ENCODE data around the gene UQCC5.

UQCC5 gene

DNA sequence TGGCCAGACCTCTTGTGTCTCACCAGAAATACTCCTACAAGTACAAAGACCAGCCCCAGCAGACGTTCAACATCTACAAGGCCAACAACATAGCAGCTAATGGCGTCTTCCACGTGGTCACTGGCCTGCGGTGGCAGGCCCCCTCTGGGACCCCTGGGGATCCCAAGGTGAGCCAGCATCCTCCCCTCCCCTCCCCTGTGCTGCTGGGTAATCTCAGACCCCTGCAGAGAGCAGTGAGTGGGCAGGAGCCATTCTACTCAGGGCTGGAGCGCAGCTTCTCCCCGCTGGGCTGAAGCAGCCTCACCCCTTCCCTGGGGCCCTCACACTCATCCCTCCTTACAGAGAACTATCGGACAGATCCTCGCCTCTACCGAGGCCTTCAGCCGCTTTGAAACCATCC is 31.4 kb upstream of the UQCC5 start:
- DNase-seq (ENCODE audit: low read depth) = no peak

DNA sequence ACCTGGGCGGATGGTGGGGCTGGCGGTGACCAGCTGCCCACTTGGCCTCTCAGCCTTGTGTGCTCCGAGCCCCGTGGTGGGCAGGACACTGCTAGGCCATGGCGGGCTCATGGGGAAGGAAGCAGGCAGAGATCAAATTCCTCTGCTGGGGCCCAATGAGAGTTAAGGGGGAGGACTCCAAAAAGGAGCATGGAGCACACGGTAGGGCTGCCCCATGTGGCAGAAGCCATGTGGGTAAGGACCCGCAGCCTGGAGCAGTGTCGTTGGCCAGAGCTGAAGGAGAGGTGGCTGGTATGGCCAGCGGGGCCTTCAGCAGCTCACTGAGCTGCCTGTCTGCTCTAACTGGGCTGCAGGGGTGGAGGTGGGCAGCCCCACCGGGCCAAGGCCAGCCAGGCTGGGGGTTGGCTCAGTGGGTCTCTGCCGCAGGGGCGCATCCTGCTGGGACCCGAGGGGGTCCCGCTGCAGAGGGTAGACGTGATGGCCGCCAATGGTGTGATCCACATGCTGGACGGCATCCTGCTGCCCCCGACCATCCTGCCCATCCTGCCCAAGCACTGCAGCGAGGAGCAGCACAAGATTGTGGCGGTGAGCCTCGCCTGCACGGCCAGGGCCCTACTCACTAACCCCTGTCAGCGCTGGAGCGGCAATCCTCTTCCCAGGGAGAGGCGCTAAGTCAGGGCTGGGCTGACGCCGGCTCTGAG is 30.0 kb upstream of the UQCC5 start:
- no peak for DNase-seq (ENCODE audit: low read depth)

DNA sequence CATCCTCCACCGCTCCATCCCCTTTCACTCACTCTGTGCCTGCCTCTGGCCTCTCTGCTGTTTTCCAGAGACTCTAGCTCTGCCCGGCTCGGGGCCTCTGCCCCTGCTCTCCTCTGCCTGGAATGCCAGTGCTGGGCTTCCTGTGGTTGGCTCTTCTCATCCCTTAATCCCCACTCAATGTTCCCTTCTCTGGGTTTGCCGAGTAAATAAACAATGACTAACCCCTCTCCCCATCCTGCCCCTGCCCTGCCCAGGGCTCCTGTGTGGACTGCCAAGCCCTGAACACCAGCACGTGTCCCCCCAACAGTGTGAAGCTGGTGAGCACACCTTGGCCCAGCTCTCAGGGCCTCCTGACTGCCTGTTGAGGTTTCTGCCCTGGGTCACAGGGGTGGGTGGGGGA is 29.0 kb upstream of the UQCC5 start:
- no peak for DNase-seq (ENCODE audit: low read depth)

DNA sequence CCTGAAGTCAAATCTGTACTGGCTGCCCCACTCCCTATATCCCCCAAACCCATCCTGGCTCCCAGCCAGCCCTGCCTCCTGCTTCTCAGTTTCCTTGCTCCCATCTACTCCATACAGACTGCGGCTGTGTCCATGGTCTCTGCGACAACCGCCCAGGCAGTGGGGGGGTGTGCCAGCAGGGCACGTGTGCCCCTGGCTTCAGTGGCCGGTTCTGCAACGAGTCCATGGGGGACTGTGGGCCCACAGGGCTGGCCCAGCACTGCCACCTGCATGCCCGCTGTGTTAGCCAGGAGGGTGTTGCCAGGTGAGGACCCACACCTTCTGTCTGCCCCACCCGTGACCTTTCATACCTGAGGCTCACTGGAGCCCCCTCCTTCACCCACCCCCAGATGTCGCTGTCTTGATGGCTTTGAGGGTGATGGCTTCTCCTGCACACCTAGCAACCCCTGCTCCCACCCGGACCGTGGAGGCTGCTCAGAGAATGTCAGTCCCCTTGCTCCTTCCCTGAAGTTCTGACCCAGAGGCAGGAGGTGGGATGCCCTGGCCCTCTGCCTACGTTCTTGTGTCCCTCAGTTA is 26.6 kb upstream of the UQCC5 start:
- DNase-seq (ENCODE audit: low read depth) = no peak

GRCh38 chr3:52511509-52511908 is 24.9 kb upstream of the UQCC5 start:
- no peak for DNase-seq (ENCODE audit: low read depth)

DNA sequence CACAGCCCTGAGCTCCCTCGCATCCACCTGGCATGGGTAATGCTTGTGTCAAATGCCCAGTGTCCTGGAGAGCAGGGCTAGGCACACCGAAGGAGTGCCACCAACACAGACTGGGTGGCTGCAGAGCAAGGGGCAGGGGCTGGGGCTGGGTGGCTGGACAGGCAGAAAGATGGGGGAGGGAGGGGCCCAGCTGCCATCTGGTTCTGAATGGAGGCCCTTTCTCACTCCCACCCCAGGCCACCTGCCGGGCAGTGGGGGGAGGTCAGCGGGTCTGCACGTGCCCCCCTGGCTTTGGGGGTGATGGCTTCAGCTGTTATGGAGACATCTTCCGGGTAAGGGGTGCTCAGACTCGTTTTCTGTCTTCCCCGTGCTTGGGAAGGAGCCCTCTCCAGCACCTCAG is 24.3 kb upstream of the UQCC5 start:
- DNase-seq (ENCODE audit: low read depth) = no peak

DNA sequence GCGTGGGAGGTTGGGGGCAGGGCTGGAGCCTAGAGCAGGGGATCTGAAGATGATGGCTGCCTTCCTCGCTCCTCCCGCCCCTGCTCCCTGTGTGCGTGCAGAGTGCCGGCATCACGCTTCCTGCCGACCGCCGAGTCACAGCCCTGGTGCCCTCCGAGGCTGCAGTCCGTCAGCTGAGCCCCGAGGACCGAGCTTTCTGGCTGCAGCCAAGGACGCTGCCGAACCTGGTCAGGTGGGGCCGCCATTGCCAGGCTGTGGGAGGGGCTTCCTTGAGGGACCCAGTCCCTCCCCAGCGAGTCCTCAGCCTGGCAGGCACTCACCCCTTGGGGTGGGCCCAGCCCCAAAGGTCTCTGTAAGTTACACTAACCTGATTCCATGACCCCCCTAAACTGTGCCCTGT is 23.7 kb upstream of the UQCC5 start:
- DNase-seq (ENCODE audit: low read depth) = no peak

- DNase-seq (ENCODE audit: low read depth) = no peak
Observed at GRCh38 chr3:52513281-52513680, 23.1 kb upstream of the UQCC5 start.

GRCh38 chr3:52514576-52514975 is 21.8 kb upstream of the UQCC5 start:
- no peak for DNase-seq (ENCODE audit: low read depth)

DNA sequence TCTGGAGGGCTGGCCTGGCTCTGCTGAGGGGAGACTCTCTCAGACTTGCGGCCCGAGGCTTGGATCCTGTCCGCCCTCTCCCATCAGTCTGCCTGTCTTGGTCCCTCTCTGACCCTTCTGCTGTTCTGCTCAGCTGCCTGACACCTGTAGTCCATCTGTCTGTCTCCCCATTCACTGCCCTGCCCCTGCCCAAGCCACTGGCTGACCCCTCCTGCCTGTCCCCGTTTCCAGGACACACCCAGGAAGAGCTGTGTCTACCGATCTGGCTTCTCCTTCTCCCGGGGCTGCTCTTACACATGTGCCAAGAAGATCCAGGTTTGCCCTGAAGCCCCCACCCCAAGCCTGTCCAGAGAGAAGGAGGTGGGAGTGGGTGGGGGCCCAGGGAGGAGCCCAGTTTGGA is 21.2 kb upstream of the UQCC5 start:
- DNase-seq (ENCODE audit: low read depth) = no peak

- no peak for DNase-seq (ENCODE audit: low read depth)
Observed at GRCh38 chr3:52516509-52517195, 19.8 kb upstream of the UQCC5 start.

GRCh38 chr3:52517796-52518722 is 18.3 kb upstream of the UQCC5 start:
- DNase-seq (ENCODE audit: low read depth) = no peak

DNA sequence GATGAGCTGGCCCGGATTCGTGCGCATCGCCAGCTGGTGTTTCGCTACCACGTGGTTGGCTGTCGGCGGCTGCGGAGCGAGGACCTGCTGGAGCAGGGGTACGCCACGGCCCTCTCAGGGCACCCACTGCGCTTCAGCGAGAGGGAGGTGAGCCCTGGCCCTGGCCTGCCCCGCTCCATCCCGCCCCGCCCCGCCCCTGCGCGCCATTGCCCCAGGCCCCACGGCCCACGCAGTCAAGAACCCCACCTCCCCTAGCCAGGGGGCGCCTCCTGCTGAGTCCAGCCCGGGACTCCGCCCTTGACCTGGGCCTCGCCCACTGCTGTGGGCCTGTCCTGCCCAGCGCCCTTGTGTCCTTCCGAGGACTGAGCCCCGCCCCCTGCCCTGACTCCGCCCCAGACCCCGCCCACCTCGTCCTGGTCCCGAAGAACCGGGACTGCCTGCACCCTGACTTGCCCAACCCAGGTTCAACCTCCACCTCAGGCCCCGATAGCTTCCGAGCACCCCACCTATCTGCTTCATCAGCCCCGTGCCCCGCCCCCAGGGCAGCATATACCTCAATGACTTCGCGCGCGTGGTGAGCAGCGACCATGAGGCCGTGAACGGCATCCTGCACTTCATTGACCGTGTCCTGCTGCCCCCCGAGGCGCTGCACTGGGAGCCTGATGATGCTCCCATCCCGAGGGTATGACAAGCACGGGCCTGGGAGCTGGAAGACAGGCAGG is 17.5 kb upstream of the UQCC5 start:
- no peak for DNase-seq (ENCODE audit: low read depth)

- no peak for DNase-seq (ENCODE audit: low read depth)
Observed at GRCh38 chr3:52519445-52520140, 16.8 kb upstream of the UQCC5 start.

GRCh38 chr3:52520141-52520667 is 16.2 kb upstream of the UQCC5 start:
- no peak for DNase-seq (ENCODE audit: low read depth)

GRCh38 chr3:52520716-52521487 is 15.5 kb upstream of the UQCC5 start:
- no peak for DNase-seq (ENCODE audit: low read depth)

GRCh38 chr3:52521488-52521824 is 14.9 kb upstream of the UQCC5 start:
- DNase-seq (ENCODE audit: low read depth) = no peak

- no peak for DNase-seq (ENCODE audit: low read depth)
Observed at GRCh38 chr3:52521881-52522650, 14.3 kb upstream of the UQCC5 start.

DNA sequence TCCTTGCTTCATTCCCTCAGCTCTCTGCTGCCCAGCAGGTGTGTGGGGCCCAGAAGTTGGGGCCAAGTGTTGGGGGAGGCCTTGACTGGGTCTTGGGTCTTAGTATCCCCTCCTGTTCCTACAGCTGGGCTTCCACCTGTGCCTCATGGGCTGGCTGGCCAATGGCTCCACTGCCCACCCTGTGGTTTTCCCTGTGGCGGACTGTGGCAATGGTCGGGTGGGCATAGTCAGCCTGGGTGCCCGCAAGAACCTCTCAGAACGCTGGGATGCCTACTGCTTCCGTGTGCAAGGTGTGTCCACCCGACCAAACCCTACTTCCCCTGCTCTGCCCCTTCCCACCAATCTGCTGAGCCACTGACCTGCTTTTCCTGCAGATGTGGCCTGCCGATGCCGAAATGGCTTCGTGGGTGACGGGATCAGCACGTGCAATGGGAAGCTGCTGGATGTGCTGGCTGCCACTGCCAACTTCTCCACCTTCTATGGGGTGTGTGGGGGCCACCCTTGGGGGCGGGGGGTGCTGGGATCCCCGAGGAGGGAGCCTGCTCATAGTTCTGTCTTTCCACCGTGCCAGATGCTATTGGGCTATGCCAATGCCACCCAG is 13.7 kb upstream of the UQCC5 start:
- DNase-seq (ENCODE audit: low read depth) = no peak
